Measurements from ENCODE around the gene ADD3. TPM values are rescaled to one million over a fixed set of nuclear protein-coding genes. Genes with fewer than 3 reads are reported as not detected.

Gene ADD3
- total and polyA plus RNA-seq, 4 donors, result 15.4 to 55.9 (median 22.8) TPM

GRCh38 chr10:110176141-110177030, 168.6 kb downstream of the ADD3 start:
- no peak for TF ChIP-seq RXRA (IDR thresholded peaks at IDR 0.05)
- Histone ChIP-seq H3K9ac (ENCODE audit: low read depth in 1 of 2, low read length in 2 of 2) (no peak overlapping the region), H3K4me1 (ENCODE audit: control insufficient read depth in 4 of 4, insufficient read depth in 4 of 4, low read length in 3 of 4) (no peaks in the 10 kb centered on the region), H3K27ac (ENCODE audit: low read depth in 1 of 2, low read length in 2 of 2) (no peak overlapping the region), H3K4me3 (ENCODE audit: low read depth in 1 of 3, low read length in 3 of 3) (no peak overlapping the region), H3K27me3 (ENCODE audit: control insufficient read depth in 4 of 4, insufficient read depth in 4 of 4, low read length in 3 of 4) (no peaks in the 10 kb centered on the region), H3K9me3 (ENCODE audit: control insufficient read depth in 4 of 4, low read length in 3 of 4) (no peaks in the 10 kb centered on the region), H3K36me3 (ENCODE audit: control insufficient read depth in 4 of 4, insufficient read depth in 3 of 4, low read depth in 1 of 4, low read length in 3 of 4) (no peaks in the 10 kb centered on the region)
- DNase-seq (ENCODE audit: low spot score), result no peak
- 60% methylated on average over 19 of the region's 19 CpGs for whole genome bisulfite sequencing

GRCh38 chr10:110179220-110179619, 171.4 kb downstream of the ADD3 start:
- TF ChIP-seq RAD21 (IDR thresholded peaks at IDR 0.05) (no peak), TAF1 (conservative IDR thresholded peaks at IDR 0.05) (no peak), HNF4A (conservative IDR thresholded peaks at IDR 0.05) (no peak), ATF3 (IDR thresholded peaks at IDR 0.05) (no peak), JUND (IDR thresholded peaks at IDR 0.05) (no peak), CTCF (IDR thresholded peaks at IDR 0.05; ENCODE audit: low read depth, low read length, missing input control) (no peak), ZBTB33 (IDR thresholded peaks at IDR 0.05) (no peak), MAX (IDR thresholded peaks at IDR 0.05) (no peak), REST (IDR thresholded peaks at IDR 0.05) (no peak), SP1 (IDR thresholded peaks at IDR 0.05) (no peak), YY1 (IDR thresholded peaks at IDR 0.05) (no peak), EGR1 (IDR thresholded peaks at IDR 0.05; ENCODE audit: low read depth in 2 of 2) (no peak), GABPA (IDR thresholded peaks at IDR 0.05 in 1 of 2, conservative IDR thresholded peaks at IDR 0.05 in 1 of 2) (no peak), HNF4G (IDR thresholded peaks at IDR 0.05) (no peak), NR2F2 (IDR thresholded peaks at IDR 0.05) (no peak), RXRA (IDR thresholded peaks at IDR 0.05) (no peak), FOXA1 (IDR thresholded peaks at IDR 0.05) (no peak), FOXA2 (IDR thresholded peaks at IDR 0.05) (no peak)
- Histone ChIP-seq H3K9me3 (ENCODE audit: control insufficient read depth in 4 of 4, low read length in 3 of 4) (no peaks in the 10 kb centered on the region), H3K4me3 (ENCODE audit: low read depth in 1 of 3, low read length in 3 of 3) (no peak overlapping the region), H3K4me1 (ENCODE audit: control insufficient read depth in 4 of 4, insufficient read depth in 4 of 4, low read length in 3 of 4) (no peaks in the 10 kb centered on the region), H3K27me3 (ENCODE audit: control insufficient read depth in 4 of 4, insufficient read depth in 4 of 4, low read length in 3 of 4) (no peaks in the 10 kb centered on the region), H3K36me3 (ENCODE audit: control insufficient read depth in 4 of 4, insufficient read depth in 3 of 4, low read depth in 1 of 4, low read length in 3 of 4) (no peaks in the 10 kb centered on the region), H3K27ac (ENCODE audit: low read depth in 1 of 2, low read length in 2 of 2) (no peak overlapping the region), H3K9ac (ENCODE audit: low read depth in 1 of 2, low read length in 2 of 2) (no peak overlapping the region)
- no peak for DNase-seq (ENCODE audit: low spot score)
- 86% methylated on average over 7 of the region's 7 CpGs for WGBS
